HEK293T (cell line): ENCODE data around the gene FMR1.

Experiments used
- CTCF ChIA-PET: fragments of 350-600 bp; formaldehyde crosslinking; extraction: SDS; loops from one replicate; lab custom pipeline; 2021; ENCODE audit warnings: antibody characterized with exemption, inconsistent platforms; lab: Yijun Ruan, JAX
- POLR2A ChIA-PET: fragments of 350-600 bp; formaldehyde crosslinking; extraction: SDS; loops from one replicate; lab custom pipeline; 2020; ENCODE audit warnings: antibody characterized with exemption, inconsistent platforms; lab: Yijun Ruan, JAX
- DNase-seq: peaks from one replicate; pipeline ENCODE4 v3.0.0; 2012; ENCODE audit warnings: mixed read lengths; ENCODE audit errors: extremely low spot score
- ARNT ChIP-seq: fragments of 450-650 bp; IDR thresholded peaks from 2 replicates; pipeline ENCODE4 v1.6.1; 2017; ENCODE audit warnings: mild to moderate bottlenecking
- BHLHE40 ChIP-seq: fragments of 450-650 bp; IDR thresholded peaks from 2 replicates; pipeline ENCODE4 v1.6.1; 2016; ENCODE audit warnings: mild to moderate bottlenecking, moderate library complexity, borderline replicate concordance
- CTBP1 ChIP-seq: fragments of 450-650 bp; IDR thresholded peaks from 2 replicates; pipeline ENCODE4 v1.6.1; 2016; ENCODE audit warnings: borderline replicate concordance
- ELF4 ChIP-seq: fragments of 450-650 bp; IDR thresholded peaks from 2 replicates; pipeline ENCODE4 v1.6.1; 2017; ENCODE audit warnings: antibody characterized with exemption
- FOXA1 ChIP-seq: fragments of 450-650 bp; IDR thresholded peaks from 2 replicates; pipeline ENCODE4 v1.6.1; 2016; ENCODE audit warnings: mild to moderate bottlenecking
- FOXK2 ChIP-seq: fragments of 450-650 bp; IDR thresholded peaks from 2 replicates; pipeline ENCODE4 v1.6.1; 2016; ENCODE audit warnings: mild to moderate bottlenecking
- FOXM1 ChIP-seq: fragments of 450-650 bp; IDR thresholded peaks from 2 replicates; pipeline ENCODE4 v1.6.1; 2017; ENCODE audit warnings: mild to moderate bottlenecking, borderline replicate concordance
- HDGF ChIP-seq: fragments of 450-650 bp; IDR thresholded peaks from 2 replicates; pipeline ENCODE4 v1.6.1; 2017; ENCODE audit warnings: antibody characterized with exemption, borderline replicate concordance
- L3MBTL2 ChIP-seq: fragments of 450-650 bp; conservative IDR thresholded peaks from 2 replicates; pipeline ENCODE4 v1.6.1; 2016; ENCODE audit warnings: mild to moderate bottlenecking
- LEF1 ChIP-seq: fragments of 450-650 bp; IDR thresholded peaks from 2 replicates; pipeline ENCODE4 v1.6.1; 2017; ENCODE audit warnings: mild to moderate bottlenecking, borderline replicate concordance
- NFRKB ChIP-seq: fragments of 450-650 bp; IDR thresholded peaks from 2 replicates; pipeline ENCODE4 v1.6.1; 2016; ENCODE audit warnings: mild to moderate bottlenecking, moderate library complexity
- SP1 ChIP-seq: fragments of 450-650 bp; IDR thresholded peaks from 2 replicates; pipeline ENCODE4 v1.6.1; 2017
- SUZ12 ChIP-seq: fragments of 450-650 bp; IDR thresholded peaks from 2 replicates; pipeline ENCODE4 v1.6.1; 2016; ENCODE audit warnings: mild to moderate bottlenecking
- TARDBP ChIP-seq: fragments of 450-650 bp; IDR thresholded peaks from 2 replicates; pipeline ENCODE4 v1.6.1; 2016
- ZNF384 ChIP-seq: fragments of 450-650 bp; IDR thresholded peaks from 2 replicates; pipeline ENCODE4 v1.6.1; 2016
- TF ChIP-seq, protein P1 (sequence below): fragments of 450-650 bp; IDR thresholded peaks from 2 replicates; pipeline ENCODE4 v1.6.1; 2016

FMR1 gene

DNA sequence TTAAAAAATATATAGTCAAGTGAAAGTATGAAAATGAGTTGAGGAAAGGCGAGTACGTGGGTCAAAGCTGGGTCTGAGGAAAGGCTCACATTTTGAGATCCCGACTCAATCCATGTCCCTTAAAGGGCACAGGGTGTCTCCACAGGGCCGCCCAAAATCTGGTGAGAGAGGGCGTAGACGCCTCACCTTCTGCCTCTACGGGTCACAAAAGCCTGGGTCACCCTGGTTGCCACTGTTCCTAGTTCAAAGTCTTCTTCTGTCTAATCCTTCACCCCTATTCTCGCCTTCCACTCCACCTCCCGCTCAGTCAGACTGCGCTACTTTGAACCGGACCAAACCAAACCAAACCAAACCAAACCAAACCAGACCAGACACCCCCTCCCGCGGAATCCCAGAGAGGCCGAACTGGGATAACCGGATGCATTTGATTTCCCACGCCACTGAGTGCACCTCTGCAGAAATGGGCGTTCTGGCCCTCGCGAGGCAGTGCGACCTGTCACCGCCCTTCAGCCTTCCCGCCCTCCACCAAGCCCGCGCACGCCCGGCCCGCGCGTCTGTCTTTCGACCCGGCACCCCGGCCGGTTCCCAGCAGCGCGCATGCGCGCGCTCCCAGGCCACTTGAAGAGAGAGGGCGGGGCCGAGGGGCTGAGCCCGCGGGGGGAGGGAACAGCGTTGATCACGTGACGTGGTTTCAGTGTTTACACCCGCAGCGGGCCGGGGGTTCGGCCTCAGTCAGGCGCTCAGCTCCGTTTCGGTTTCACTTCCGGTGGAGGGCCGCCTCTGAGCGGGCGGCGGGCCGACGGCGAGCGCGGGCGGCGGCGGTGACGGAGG lies at the start of gene FMR1:
TSS of gene FMR1 (plus strand) at position 728 of the 831 bp plus-strand sequence. CDS start 261 bp downstream, outside the sequence.
- CTCF ChIA-PET = no interaction called here
- POLR2A ChIA-PET = interaction anchor here (1.1 kb wide), 1 partner anchor 9 kb away, joined by 3 read pairs; no protein-coding TSS in a partner anchor
- peak; percentile 95 for DNase-seq
- TF ChIP-seq L3MBTL2 (peak; percentile 98), BHLHE40 (no peak)
- TF ChIP-seq, protein P1, sequence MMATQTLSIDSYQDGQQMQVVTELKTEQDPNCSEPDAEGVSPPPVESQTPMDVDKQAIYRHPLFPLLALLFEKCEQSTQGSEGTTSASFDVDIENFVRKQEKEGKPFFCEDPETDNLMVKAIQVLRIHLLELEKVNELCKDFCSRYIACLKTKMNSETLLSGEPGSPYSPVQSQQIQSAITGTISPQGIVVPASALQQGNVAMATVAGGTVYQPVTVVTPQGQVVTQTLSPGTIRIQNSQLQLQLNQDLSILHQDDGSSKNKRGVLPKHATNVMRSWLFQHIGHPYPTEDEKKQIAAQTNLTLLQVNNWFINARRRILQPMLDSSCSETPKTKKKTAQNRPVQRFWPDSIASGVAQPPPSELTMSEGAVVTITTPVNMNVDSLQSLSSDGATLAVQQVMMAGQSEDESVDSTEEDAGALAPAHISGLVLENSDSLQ = peak; percentile 59; the same call in 1 of the 2 replicates

DNA sequence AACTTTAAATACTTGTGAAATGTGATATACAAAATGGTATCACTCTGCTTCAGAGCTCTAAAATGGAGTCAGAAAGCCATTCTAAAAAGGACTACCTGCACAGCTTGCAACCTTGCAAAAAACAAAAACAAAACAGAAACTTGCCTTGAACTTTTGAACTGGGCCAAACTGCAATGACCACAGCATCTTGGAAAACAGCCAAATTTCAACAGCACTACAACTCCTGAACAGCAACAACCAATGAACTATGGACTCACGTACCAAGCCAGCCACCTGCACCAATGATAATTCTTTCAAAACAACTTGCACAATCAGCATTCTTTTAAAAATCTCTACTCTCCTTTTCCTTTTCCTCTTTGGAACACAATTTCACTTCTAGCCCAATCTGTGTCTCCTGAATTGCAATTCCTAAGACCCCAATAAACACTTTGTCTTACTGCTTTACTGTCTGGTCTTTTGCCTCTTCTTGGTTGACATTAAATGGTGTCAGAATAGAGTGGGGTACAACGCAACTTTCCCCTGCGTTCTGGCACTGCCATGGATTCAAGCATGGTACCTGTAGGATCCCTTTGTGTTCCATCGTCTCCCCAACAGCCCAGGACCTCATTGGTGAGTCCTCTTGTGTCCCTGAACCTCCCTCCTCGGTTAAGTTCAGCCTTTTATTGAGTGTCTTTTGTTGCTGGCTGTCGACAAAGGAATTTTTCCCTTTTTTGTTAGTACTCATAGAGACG lies 35.7 kb upstream of the FMR1 start:
- DNase-seq = no peak
- ChIA-PET POLR2A (no interaction called here), CTCF (no interaction called here)
- TF ChIP-seq FOXA1 (no peak), SUZ12 (no peak), FOXM1 (no peak), FOXK2 (no peak), CTBP1 (no peak), TARDBP (no peak), SP1 (no peak), ZNF384 (no peak), L3MBTL2 (no peak), ARNT (no peak), LEF1 (no peak), ELF4 (no peak), HDGF (no peak), NFRKB (no peak), BHLHE40 (no peak)
- TF ChIP-seq, protein P1 = no peak

DNA sequence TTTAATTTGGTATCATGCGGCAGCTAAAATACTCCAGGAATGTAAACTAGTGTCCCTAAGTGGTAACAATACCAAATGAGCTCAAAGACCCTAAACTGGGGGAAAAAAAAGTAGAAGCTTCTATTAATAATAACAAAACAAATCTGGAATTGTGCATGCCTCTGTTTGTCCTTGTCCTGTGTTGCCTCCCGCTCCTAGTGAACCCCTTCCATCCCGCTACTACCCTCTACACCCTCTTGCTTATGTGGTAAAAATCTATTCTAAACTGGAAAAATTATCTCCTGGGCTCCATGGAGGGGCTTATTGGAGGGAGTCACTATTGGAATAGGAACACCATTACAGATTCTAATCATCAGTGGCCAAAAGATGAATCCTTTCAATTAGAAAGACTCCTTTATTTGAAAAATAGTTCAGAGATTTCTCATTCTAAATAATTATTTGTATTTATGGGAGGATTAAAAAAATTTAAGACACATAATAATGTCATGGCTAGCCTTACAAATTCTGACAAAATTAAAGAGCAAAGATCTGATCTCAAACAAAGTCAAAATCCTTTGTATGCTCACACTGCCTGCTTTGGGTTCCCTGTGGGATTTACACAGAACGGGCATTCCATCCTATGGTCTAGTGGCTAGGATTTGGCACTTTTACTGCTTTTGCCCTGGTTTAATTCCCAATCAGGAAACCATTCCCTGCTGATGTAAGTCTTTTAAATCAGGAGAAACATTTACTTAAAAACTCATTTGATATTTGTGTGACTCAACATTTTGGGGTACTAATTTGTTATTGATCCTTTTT lies 34.7 kb upstream of the FMR1 start:
- no peak for DNase-seq
- ChIA-PET CTCF (no interaction called here), POLR2A (no interaction called here)
- TF ChIP-seq HDGF (no peak), CTBP1 (no peak), FOXA1 (no peak), FOXM1 (no peak), FOXK2 (no peak), L3MBTL2 (no peak), BHLHE40 (no peak), ZNF384 (no peak), LEF1 (no peak), NFRKB (no peak), SUZ12 (no peak), SP1 (no peak), ELF4 (no peak), TARDBP (no peak), ARNT (no peak)
- TF ChIP-seq, protein P1 = no peak

DNA sequence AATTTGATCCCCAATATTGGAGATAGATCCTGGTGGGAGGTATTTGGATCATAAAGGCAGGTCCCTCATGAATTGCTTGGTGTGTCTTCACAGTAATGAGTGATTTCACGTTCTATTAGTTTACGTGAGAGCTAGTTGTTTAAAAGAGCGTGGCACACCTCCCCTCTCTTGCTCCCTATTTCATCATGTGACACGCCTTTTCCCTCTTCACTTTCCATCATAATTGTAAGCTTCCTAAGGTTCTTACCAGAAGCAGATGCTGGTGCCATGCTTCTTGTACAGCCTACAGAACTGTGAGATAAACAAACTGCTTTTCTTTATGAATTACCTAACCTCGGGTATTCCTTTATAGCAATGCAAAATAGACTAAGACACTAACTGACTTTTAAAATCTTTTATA lies 34.0 kb upstream of the FMR1 start:
- TF ChIP-seq ARNT (no peak), FOXA1 (no peak), HDGF (no peak), BHLHE40 (no peak), ZNF384 (no peak)
- ChIA-PET CTCF (no interaction called here), POLR2A (no interaction called here)
- no peak for DNase-seq

DNA sequence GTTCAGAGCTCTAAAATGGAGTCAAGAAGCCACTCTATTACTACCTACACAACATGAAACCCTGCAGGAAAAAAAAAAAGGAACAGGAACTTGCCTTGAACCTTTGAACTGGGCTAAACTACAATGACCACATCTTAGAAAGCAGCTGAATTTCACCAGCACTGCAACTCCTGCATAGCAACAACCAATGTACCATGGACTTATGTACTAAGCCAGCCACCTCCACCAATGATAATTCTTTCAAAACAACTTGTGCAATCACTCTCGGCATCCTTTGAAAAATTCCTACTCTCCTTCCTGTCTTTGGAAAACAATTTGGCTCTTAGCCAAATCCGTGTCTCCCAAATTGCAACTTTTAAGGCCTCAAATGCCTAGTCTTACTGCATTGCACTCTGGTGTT lies 26.8 kb upstream of the FMR1 start:
- POLR2A ChIA-PET = no interaction called here
- DNase-seq = no peak
- CTCF ChIA-PET = no interaction called here
- TF ChIP-seq SUZ12 (no peak), BHLHE40 (no peak), ZNF384 (no peak), FOXA1 (no peak), FOXK2 (no peak), ELF4 (no peak), ARNT (no peak), CTBP1 (no peak), LEF1 (no peak), FOXM1 (no peak), NFRKB (no peak), HDGF (no peak)
